ENCODE measurements around the gene LEO1. TPM values are rescaled to one million over a fixed set of nuclear protein-coding genes. Genes with fewer than 3 reads are reported as not detected.

Gene LEO1
- total and polyA plus RNA-seq, 2 of the 13 experiments (the other 11 are each of a cell fraction or from before 2014, with no cell fraction given), result 17.0 to 60.3 TPM

DNA sequence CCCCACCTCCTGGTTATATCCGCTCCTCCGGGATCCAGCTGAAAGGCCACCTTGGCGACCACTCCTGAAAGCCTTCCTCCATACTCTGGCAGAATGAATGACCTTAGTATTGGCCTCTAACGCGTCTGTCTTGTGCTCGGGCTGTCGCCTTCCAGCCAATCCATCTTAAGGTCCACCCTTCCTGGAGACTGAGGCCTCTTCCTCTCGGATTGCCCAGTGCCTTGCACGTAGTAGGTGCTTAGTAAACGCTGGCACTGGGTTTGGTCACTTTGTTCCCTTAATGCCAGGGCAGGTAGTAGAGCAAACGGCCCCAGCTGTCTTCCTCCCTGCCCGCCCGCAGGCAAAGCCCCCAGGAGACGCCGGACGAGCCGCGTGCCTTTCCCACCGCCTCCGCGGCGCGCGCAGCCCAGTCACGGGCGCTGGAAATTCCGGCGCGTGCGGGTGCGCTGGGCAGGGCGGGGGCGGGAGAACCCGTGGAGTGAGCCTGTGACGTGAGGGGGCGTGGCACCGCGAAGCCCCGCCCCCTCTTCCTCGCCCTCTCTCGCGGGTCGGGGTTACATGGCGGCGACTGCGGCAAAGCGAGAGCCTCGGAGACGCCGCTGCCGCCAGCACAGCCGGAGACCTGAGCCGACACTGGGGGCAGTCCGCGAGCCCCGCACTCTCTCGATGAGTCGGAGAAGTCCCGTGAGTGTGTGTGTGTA, 47.3 kb upstream of the LEO1 start, which contains the start of gene MAPK6 (continued):
- TF ChIP-seq ZBTB4 (CRISPR knock-in tag; IDR thresholded peaks at IDR 0.05; ENCODE audit: borderline replicate concordance) (peak; percentile 90; the same call in 1 of the 2 replicates), ZNF629 (CRISPR knock-in tag; conservative IDR thresholded peaks at IDR 0.05) (no peak), ZNF34 (CRISPR knock-in tag; IDR thresholded peaks at IDR 0.05; ENCODE audit: borderline replicate concordance) (no peak), ZNF263 (CRISPR knock-in tag; IDR thresholded peaks at IDR 0.05) (peak; percentile 42; the same call in 1 of the 2 replicates), TFAP4 (IDR thresholded peaks at IDR 0.05; ENCODE audit: borderline replicate concordance, low read depth) (peak; percentile 58; the same call in 1 of the 2 replicates), ZSCAN29 (CRISPR knock-in tag; conservative IDR thresholded peaks at IDR 0.05) (no peak), ARID5B (CRISPR knock-in tag; IDR thresholded peaks at IDR 0.05) (peak; percentile 90), RARG (CRISPR knock-in tag; IDR thresholded peaks at IDR 0.05; ENCODE audit: low read depth) (no peak), ZNF841 (CRISPR knock-in tag; IDR thresholded peaks at IDR 0.05; ENCODE audit: borderline replicate concordance) (peak; percentile 58; the same call in 1 of the 2 replicates), TCF7 (IDR thresholded peaks at IDR 0.05; ENCODE audit: low read depth) (0 out of 2 replicates have a peak, but pooled peaks have one; percentile 3), ZSCAN31 (CRISPR knock-in tag; IDR thresholded peaks at IDR 0.05; ENCODE audit: low read depth) (0 out of 2 replicates have a peak, but pooled peaks have one; percentile 23), FOXC1 (CRISPR knock-in tag; IDR thresholded peaks at IDR 0.05; ENCODE audit: borderline replicate concordance) (peak; percentile 90), CHD4 (IDR thresholded peaks at IDR 0.05; ENCODE audit: borderline replicate concordance, low read length) (peak; percentile 62; the same call in 1 of the 2 replicates), FLYWCH1 (CRISPR knock-in tag; IDR thresholded peaks at IDR 0.05) (no peak), NONO (IDR thresholded peaks at IDR 0.05) (no peak), NONO (CRISPR knock-in tag; conservative IDR thresholded peaks at IDR 0.05) (peak; percentile 89), ZNF33B (CRISPR knock-in tag; IDR thresholded peaks at IDR 0.05) (peak; percentile 91; the same call in 1 of the 2 replicates), ATRX (CRISPR knock-in tag; IDR thresholded peaks at IDR 0.05; ENCODE audit: borderline replicate concordance) (no peak), ZNF503 (CRISPR knock-in tag; IDR thresholded peaks at IDR 0.05) (0 out of 2 replicates have a peak, but pooled peaks have one; percentile 44), TMF1 (CRISPR knock-in tag; IDR thresholded peaks at IDR 0.05; ENCODE audit: low read depth) (no peak; the same call in 1 of the 2 replicates)

All from HepG2 (cell line).